B cell (primary cell): ENCODE measurements around the gene CCR4. TPM values are rescaled to one million over a fixed set of nuclear protein-coding genes. Genes with fewer than 3 reads are reported as not detected.

Source experiments
- ATAC-seq: fragments of 200-7000 bp; cut with Tn5 transposase; one replicate; pipeline ENCODE4 v1.10.0; 2021; ENCODE audit warnings: low read depth, mild to moderate bottlenecking, moderate number of reproducible peaks, moderate library complexity
- CTCF ChIA-PET: fragments of 350-600 bp; sonication (Branson Sonifier 250); formaldehyde crosslinking; loops from one replicate; lab custom pipeline; 2021; ENCODE audit warnings: antibody characterized with exemption, inconsistent platforms; lab: Charles Lee
- POLR2A ChIA-PET: fragments of 350-600 bp; sonication (Branson Sonifier 250); formaldehyde crosslinking; loops from one replicate; lab custom pipeline; 2021; ENCODE audit warnings: antibody characterized with exemption; lab: Charles Lee
- DNase-seq: peaks from one replicate; pipeline ENCODE4 v3.0.0; 2013
- H2AFZ ChIP-seq: 2 replicates; pipeline ENCODE4 v1.6.1; 2012; ENCODE audit warnings: mild to moderate bottlenecking, low read depth, low read length; ENCODE audit not compliant: insufficient read depth, poor library complexity, severe bottlenecking
- H3K27ac ChIP-seq, 2 donors: 1 replicate in 1 of 2; 2 replicates in 1 of 2; pipeline ENCODE4 v1.5.1; 2012 to 2013; ENCODE audit warnings: low read length in 2 of 2, mild to moderate bottlenecking in 2 of 2, moderate library complexity in 1 of 2
- H3K27me3 ChIP-seq, 4 experiments: fragments of 200-600 bp in 1 of 4; sonication (generic) in 1 of 4; replicated peaks in 1 of 4; 1 replicate in 2 of 4; 2 replicates in 2 of 4; pipeline versions ENCODE4 v1.6.1 to v1.7.0; 2013 to 2016; ENCODE audit warnings: low read length in 3 of 4, mild to moderate bottlenecking in 2 of 4, mixed read lengths in 1 of 4, moderate library complexity in 1 of 4; ENCODE audit not compliant: insufficient read depth in 4 of 4, control insufficient read depth in 3 of 4; ENCODE audit errors: control extremely low read depth in 1 of 4
- H3K36me3 ChIP-seq, 2 experiments: replicated peaks in 1 of 2; 1 replicate in 1 of 2; 2 replicates in 1 of 2; pipeline versions ENCODE4 v1.6.1 to v1.7.1; 2013; ENCODE audit warnings: low read length in 1 of 2; ENCODE audit not compliant: insufficient read depth in 2 of 2, control insufficient read depth in 1 of 2; ENCODE audit errors: control extremely low read depth in 1 of 2, extremely low read depth in 1 of 2
- H3K4me1 ChIP-seq, 2 donors: fragments of 200-600 bp in 1 of 2; sonication (generic) in 1 of 2; 1 replicate in 1 of 2; 2 replicates in 1 of 2; pipeline versions ENCODE4 v1.5.1 to v1.6.1; 2013 to 2017; ENCODE audit warnings: low read length in 2 of 2; ENCODE audit not compliant: control insufficient read depth in 2 of 2, insufficient read depth in 2 of 2
- H3K4me2 ChIP-seq: replicated peaks from 2 replicates; pipeline ENCODE3; 2012; ENCODE audit warnings: mild to moderate bottlenecking, low read depth, low read length; ENCODE audit not compliant: poor library complexity, severe bottlenecking
- H3K4me3 ChIP-seq, 5 experiments: fragments of 200-600 bp in 1 of 5; sonication (generic) in 1 of 5; 1 replicate in 3 of 5; 2 replicates in 2 of 5; pipeline versions ENCODE4 v1.5.1 to v1.7.0; 2011 to 2016; ENCODE audit warnings: low read length in 4 of 5, mild to moderate bottlenecking in 4 of 5, low read depth in 2 of 5, control low read depth in 1 of 5, moderate library complexity in 1 of 5; ENCODE audit not compliant: insufficient read depth in 1 of 5; ENCODE audit errors: control extremely low read depth in 1 of 5, extremely low read depth in 1 of 5
- H3K79me2 ChIP-seq: fragments of 200-600 bp; sonication (generic); one replicate; pipeline ENCODE4 v1.6.0; 2016; ENCODE audit warnings: low read length; ENCODE audit not compliant: control insufficient read depth, insufficient read depth
- H3K9ac ChIP-seq: fragments of 200-600 bp; sonication (generic); 2 replicates; pipeline ENCODE4 v1.6.1; 2017; ENCODE audit warnings: mild to moderate bottlenecking, low read length, moderate library complexity
- H3K9me3 ChIP-seq, 3 donors: one replicate each; pipeline versions ENCODE4 v1.6.1 to v1.7.1; 2013; ENCODE audit warnings: low read length in 2 of 3; ENCODE audit not compliant: control insufficient read depth in 2 of 3, insufficient read depth in 1 of 3; ENCODE audit errors: control extremely low read depth in 1 of 3
- H4K20me1 ChIP-seq: 2 replicates; pipeline ENCODE4 v1.6.0; 2012; ENCODE audit warnings: mild to moderate bottlenecking, low read length; ENCODE audit not compliant: insufficient read depth, control insufficient read depth, poor library complexity, severe bottlenecking
- H3K27ac Mint-ChIP-seq: one replicate; pipeline ENCODE4 v1.8.0; 2021; ENCODE audit warnings: mixed read lengths
- H3K27me3 Mint-ChIP-seq: one replicate; pipeline ENCODE4 v1.8.0; 2021; ENCODE audit warnings: mixed read lengths
- H3K4me1 Mint-ChIP-seq: one replicate; pipeline ENCODE4 v1.8.0; 2021; ENCODE audit warnings: mixed read lengths
- H3K4me3 Mint-ChIP-seq: one replicate; pipeline ENCODE4 v1.8.0; 2021; ENCODE audit warnings: mixed read lengths
- H3K9me3 Mint-ChIP-seq: one replicate; pipeline ENCODE4 v1.8.0; 2022; ENCODE audit warnings: mixed read lengths; ENCODE audit not compliant: insufficient read depth
- CTCF ChIP-seq: fragments of 200-600 bp; IDR thresholded peaks from one replicate; pipeline ENCODE4 v1.8.0; 2022; ENCODE audit warnings: antibody characterized with exemption, mild to moderate bottlenecking
- EZH2 ChIP-seq: IDR thresholded peaks from 2 replicates; pipeline ENCODE4 v1.6.1; 2012; ENCODE audit warnings: borderline replicate concordance, low read depth, mild to moderate bottlenecking, moderate library complexity, low read length; ENCODE audit not compliant: insufficient read depth, poor library complexity, severe bottlenecking
- WGBS: methylation state at CpG from one replicate; pipeline ENCODE4 v1.1.5; 2013; ENCODE audit warnings: missing lambda C conversion rate; ENCODE audit not compliant: insufficient coverage; 5-methylcytosine and 5-hydroxymethylcytosine counted together
- intact Hi-C: fragments of 100-400 bp; cut with micrococcal nuclease; formaldehyde crosslinking; loops from one replicate; pipeline ENCODE4 v1.10.0; 2022
- polyA plus RNA-seq: library from polyadenylated mRNA; depleted of rRNA; stranded (reverse); fragments of >200 nt; gene quantifications from 2 replicates; pipeline ENCODE4 v1.2.3, GENCODE V29; 2012
- total RNA-seq, 2 donors: library from RNA; stranded (reverse); fragments of 120-200 nt in 1 of 2; gene quantifications; 1 replicate in 1 of 2; 2 replicates in 1 of 2; pipeline versions ENCODE4 v1.2.3 to v1.2.4, GENCODE V29; 2013 to 2022

Gene CCR4
- total and polyA plus RNA-seq, 2 donors (not counting 1 experiment from before 2014, with no cell fraction given), result 0.04 to 0.12 TPM

GRCh38 chr3:32994045-32994444, 42.6 kb downstream of the CCR4 start:
- whole genome bisulfite sequencing, result 100% methylated on average over 1 of the region's 5 CpGs

GRCh38 chr3:32995098-32995497, 43.7 kb downstream of the CCR4 start:
- WGBS, result 95% methylated on average over 3 of the region's 4 CpGs
- ATAC-seq (no peak), DNase-seq (no peak)
- Histone ChIP-seq H3K4me3 (no peak overlapping the region), H3K9ac (no peak overlapping the region), H3K9me3 (no peaks in the 10 kb centered on the region), H2AFZ (no peak overlapping the region), H3K27me3 (no peaks in the 10 kb centered on the region), H3K36me3 (peaks cover 0 to 22% of the 10 kb centered on the region in 2 experiments), H4K20me1 (no peaks in the 10 kb centered on the region), H3K4me2 (no peak overlapping the region), H3K79me2 (no peaks in the 10 kb centered on the region), H3K4me1 (peaks cover 0 to 5% of the 10 kb centered on the region in 2 donors), H3K27ac (no peak overlapping the region)
- peaks cover 4% of the 10 kb centered on the region for H3K4me1 Mint-ChIP-seq
- no peak for TF ChIP-seq CTCF
- no peak for TF ChIP-seq EZH2
- H3K9me3 Mint-ChIP-seq, result no peaks in the 10 kb centered on the region
- no peaks in the 10 kb centered on the region for H3K27me3 Mint-ChIP-seq
- no peak overlapping the region for H3K27ac Mint-ChIP-seq
- ChIA-PET POLR2A (no interaction called here), CTCF (no interaction called here)
- H3K4me3 Mint-ChIP-seq, result no peak overlapping the region
- intact Hi-C loops, result no loop called here

More at GRCh38 chr3:32994045-32994444, 42.6 kb downstream of the CCR4 start:
- TF ChIP-seq EZH2 (no peak), CTCF (no peak)
- no peaks in the 10 kb centered on the region for H3K27me3 Mint-ChIP-seq
- no peak overlapping the region for H2AFZ ChIP-seq
- DNase-seq, result no peak
- H3K27ac ChIP-seq, result no peak overlapping the region
- no peaks in the 10 kb centered on the region for H3K9me3 ChIP-seq
- peaks cover 0 to 20% of the 10 kb centered on the region in 2 experiments for H3K36me3 ChIP-seq
- H3K4me3 Mint-ChIP-seq, result no peak overlapping the region
- H3K9me3 Mint-ChIP-seq, result no peaks in the 10 kb centered on the region
- no peaks in the 10 kb centered on the region for H3K79me2 ChIP-seq
- H3K4me2 ChIP-seq, result no peak overlapping the region
- H3K4me3 ChIP-seq, result no peak overlapping the region
- no peaks in the 10 kb centered on the region for H4K20me1 ChIP-seq
- no peak for ATAC-seq
- peak overlapping the region; percentile 32 for H3K27ac Mint-ChIP-seq
- intact Hi-C loops, result no loop called here
- H3K9ac ChIP-seq, result no peak overlapping the region
- H3K27me3 ChIP-seq, result no peaks in the 10 kb centered on the region
- CTCF ChIA-PET, result no interaction called here
- POLR2A ChIA-PET, result interaction anchor here (0.7 kb wide), 1 partner anchor 96 kb away, joined by 4 read pairs; no protein-coding TSS in a partner anchor
- peaks cover 8% of the 10 kb centered on the region for H3K4me1 Mint-ChIP-seq
- peaks cover 0 to 5% of the 10 kb centered on the region in 2 donors for H3K4me1 ChIP-seq
